GM18873 (cell line): ENCODE measurements around the gene MPND.

Source experiments
- ATAC-seq: cut with Tn5 transposase; IDR thresholded peaks from one replicate; pipeline ENCODE4 v1.9.1; 2021; ENCODE audit warnings: mild to moderate bottlenecking, moderate library complexity, moderate number of reproducible peaks; ENCODE audit not compliant: unreplicated experiment, low FRiP score

MPND gene, protein sequence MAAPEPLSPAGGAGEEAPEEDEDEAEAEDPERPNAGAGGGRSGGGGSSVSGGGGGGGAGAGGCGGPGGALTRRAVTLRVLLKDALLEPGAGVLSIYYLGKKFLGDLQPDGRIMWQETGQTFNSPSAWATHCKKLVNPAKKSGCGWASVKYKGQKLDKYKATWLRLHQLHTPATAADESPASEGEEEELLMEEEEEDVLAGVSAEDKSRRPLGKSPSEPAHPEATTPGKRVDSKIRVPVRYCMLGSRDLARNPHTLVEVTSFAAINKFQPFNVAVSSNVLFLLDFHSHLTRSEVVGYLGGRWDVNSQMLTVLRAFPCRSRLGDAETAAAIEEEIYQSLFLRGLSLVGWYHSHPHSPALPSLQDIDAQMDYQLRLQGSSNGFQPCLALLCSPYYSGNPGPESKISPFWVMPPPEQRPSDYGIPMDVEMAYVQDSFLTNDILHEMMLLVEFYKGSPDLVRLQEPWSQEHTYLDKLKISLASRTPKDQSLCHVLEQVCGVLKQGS

GRCh38 chr19:4343370-4344307, at the start of gene MPND:
TSS of gene MPND (plus strand) at chr19:4343562. CDS start at chr19:4343594, 32 bp downstream.
- ATAC-seq: peak; percentile 18

DNA sequence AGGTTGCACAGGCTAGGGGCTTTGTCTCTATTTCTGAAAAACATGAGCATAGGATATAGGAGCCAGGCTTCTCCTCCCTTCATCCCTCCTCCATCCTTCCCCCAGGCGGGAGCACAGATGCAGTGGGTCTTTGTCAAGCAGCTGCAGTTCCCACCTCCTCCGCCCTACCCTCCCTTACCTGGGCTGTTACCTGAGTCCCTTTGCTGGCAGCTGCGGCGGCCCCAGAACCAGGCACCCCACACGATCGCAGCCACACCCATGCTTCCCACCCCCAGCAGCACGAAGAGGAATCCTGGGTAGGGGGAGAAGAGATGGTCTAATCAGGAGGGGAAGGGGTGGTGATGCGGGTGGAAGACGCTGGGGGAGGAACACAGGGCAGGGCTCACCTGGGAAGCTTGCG, 49.0 kb upstream of the MPND start:
- no peak for ATAC-seq

- ATAC-seq: no peak
Measured at GRCh38 chr19:4295972-4296771, 47.2 kb upstream of the MPND start.

- ATAC-seq: no peak
Measured at GRCh38 chr19:4297901-4298809, 45.2 kb upstream of the MPND start.

DNA sequence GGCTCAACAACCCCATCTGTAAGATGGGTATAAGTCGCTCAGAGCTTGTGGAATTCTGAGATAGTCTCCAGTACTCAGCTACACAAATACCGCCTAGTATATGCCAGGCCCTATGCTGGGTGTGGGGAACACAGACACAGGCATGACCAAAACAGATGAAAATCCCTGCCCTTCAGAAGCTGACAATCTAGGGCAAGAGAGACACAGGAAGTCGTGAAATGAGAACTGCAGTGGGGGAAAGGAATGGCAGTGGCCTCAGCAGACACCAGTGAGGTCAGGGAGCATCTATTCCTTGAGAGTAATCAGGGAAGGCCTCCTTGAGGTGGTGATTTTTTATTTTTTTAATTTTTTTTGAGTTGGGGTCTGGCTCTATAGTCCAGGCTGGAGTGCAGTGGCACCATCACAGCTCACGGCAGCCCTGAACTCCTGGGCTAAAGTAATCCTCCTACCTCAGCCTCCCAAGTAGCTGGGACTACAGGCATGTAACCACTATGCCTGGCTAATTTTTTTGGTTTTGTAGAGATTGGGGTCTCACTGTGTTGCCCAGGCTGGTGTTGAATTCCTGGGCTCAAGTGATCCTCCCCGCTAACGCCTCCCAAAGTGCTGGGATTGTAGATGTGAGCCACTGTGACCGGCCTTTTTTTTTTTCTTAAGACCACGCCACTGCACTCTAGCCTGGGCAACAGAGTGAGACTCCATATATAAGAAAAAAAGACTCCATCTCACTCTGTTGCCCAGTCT, 44.4 kb upstream of the MPND start:
- no peak for ATAC-seq

DNA sequence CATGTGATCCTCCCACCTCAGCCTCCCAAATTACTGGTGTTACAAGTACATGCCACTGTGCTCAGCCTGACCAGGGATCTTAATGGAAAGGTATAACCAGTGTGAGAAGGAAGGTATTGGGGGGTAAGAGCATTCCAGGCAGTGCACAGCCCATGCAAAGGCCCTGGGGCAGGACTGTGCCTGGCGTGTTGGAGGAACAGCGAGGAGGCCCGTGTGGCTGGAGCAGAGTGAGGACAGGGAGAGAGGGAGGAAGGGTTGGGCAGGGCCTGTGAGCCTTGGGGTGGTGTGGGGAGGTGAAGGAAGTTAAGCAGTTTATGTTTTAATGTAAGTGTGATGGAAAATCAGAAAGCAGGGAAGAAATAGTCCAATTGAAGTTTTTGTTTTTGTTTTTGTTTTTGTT, 42.8 kb upstream of the MPND start:
- no peak for ATAC-seq

GRCh38 chr19:4301590-4302242, 41.6 kb upstream of the MPND start:
- no peak for ATAC-seq

- no peak for ATAC-seq
Measured at GRCh38 chr19:4302243-4302640, 41.1 kb upstream of the MPND start, which contains the start of gene TMIGD2. TSS of gene TMIGD2 (minus strand) at chr19:4302389. CDS start at chr19:4302385, 4 bp downstream.

DNA sequence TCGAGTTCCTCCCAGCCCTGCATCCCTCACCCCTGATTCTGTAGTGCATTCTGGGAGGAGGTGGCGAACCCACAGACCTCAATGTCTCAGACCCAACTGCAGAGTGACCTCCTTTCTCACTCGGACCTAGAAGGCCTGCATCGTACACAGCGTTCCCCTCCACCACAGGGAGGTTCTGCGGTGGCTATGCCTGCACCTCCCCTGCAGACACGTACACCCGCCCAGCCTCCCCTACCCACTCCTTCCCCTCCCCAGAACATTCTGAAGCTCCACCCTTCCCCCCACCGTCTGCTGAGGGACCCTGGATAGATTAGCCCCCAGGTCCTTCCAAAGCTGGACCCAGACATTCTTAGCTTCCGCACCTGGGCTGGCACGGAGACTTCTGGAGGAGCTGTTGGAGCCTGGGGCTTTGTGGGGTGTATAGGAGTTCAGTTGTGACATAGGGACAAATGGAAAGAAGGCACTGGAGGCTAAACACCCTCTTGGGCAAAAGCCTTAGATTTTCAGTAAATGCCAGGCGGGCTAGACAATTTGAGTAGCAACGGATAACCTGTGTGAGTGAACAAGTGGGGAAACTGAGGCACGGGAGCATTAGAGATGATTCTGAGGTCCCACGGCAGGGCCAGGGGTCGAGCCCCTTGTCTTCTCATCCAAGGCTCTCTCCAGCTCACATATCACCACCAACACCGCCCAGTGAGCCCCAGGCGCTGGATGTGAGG, 39.4 kb upstream of the MPND start:
- ATAC-seq: no peak

DNA sequence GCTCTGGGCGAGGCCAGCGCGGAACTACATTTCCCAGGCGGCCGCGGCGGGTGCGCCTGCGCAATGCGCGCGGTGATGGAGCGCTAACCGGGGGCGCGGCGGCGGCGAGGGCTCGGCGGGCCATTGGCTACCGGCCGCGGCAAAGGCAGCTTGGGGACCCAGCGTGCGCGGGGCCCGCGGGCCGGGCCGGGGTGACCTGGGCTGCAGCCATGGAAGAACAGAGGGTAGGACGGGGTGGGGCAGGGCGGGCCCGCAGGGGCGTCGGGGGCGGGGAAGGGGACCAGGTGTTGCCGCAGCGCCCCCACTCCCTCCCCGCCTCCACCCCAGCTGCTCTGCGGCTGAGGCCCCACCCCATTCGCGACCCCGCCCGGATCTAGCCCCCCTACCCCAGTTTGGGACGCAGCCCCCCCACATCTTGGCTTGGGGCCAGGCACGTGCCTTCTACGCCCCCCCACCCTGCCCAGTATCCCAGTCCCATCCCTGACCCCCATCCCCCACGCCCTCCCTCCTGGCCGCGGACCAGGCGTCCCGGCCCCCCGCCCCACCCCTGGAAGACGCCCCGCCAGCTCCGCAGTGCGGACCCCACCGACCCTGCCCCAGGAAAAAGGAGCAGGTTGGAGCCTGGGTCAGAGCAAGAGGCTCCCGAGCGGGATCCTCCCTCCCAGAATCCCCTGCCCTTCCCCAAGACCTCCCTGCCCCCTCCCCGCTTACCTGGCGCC, 38.7 kb upstream of the MPND start, which contains the start of gene FSD1:
FSD1 (plus strand) TSS at position 61 of the 719 bp plus-strand sequence; CDS start at position 210, 149 bp downstream.
- ATAC-seq: no peak

DNA sequence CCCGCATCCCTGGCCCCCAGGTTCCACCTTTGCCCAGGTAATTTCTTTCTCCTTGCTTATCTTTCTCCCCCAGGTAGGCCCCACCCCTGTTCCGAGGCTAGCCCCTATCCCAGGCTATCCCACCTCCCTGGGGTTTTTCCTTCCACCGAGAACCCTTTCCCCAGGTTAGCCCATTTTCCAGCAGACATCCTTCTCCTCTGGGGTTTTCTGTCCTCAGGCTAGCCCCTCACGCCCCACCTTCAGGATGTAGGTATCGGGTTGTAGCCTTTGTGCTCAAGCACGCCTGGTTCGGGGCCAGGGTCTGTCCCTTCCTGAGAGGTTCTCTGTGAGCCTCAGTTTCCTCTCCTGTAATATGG, 38.1 kb upstream of the MPND start:
- no peak for ATAC-seq

GRCh38 chr19:4305659-4306058, 37.7 kb upstream of the MPND start:
- ATAC-seq: no peak

DNA sequence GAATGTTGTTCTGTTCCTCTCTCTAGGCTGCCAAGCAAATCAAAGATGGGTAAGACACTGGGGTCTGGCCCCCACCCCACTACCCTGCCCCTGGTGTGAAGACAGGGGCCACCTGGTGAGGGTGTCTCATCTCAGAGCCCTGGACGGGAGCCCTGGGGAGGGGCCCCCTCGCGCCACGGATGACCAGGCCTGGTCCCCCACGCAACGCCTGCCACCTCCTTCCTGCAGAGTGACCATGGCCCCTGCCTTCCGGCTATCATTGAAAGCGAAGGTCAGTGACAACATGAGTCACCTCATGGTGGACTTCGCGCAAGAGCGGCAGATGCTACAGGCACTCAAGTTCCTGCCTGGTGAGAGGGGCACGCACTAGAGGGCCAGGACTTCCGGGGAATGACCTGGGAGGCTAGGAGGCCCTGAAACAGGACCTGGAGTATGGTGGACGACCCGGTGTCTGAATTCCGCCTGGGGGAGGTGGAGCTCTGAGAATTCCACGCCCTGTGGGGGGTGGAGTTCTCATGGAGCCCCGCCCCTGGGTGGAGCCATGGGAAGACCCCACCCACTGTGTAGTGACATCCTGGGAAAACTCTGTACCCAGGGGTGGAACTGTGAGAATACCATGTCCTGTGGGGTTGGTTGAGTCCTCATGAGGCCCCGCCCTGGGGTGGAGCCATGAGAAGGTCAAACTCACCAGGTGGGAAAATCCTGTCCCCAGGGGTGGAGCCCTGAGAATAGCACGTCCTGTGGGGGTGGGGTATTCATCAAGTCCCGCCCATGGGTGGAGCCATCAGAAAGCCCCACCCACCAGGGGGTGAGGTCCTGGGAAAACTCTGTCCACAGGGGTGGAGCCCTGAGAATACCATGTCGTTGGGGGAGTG, 32.9 kb upstream of the MPND start:
- no peak for ATAC-seq

DNA sequence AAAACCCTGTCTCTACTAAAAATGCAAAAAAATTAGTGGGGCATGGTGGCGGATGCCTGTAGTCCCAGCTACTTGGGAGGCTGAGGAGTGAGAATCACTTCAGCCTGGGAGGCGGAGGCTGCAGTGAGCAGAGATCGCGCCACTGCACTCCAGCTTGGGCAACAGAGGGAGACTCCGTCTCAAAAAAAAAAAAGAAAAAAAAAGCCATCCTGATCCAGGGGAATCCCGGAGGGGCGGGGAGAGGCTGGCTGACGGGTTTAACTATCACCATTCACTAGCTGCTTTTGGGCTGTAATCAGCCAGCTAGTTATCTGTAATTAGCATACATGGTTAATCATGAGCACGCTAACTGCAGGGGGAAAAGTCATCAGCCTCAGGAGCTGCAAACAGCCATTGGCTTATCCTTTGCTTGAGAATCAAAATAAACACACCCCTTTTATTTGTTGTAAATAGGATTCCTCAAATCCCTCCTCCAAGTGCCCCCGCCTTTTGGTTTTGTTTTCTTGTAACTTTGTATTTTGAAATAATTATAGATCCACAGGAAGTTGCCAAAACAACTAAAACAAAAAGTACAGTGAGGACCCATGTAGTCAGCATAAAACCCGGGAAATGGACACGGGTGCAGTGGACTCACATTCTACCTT, 29.4 kb upstream of the MPND start:
- ATAC-seq: no peak

GRCh38 chr19:4316956-4317355, 26.4 kb upstream of the MPND start:
- ATAC-seq: no peak
